ENCODE measurements around the gene DAGLA.

GRCh38 chr11:61771195-61771894 is 91.2 kb downstream of the DAGLA start:
- TF ChIP-seq POLR2AphosphoS5 (IDR thresholded peaks at IDR 0.05) (no peak), CTCF (IDR thresholded peaks at IDR 0.05) (no peak)
